ENCODE results near the gene ZNF436. TPM values are rescaled to one million over a fixed set of nuclear protein-coding genes. Genes with fewer than 3 reads are reported as not detected.

The ZNF436 gene
- total and polyA plus RNA-seq, 2 of the 13 experiments (the other 11 are each of a cell fraction or from before 2014, with no cell fraction given) = 4.3 to 9.9 TPM

- no peak for TF ChIP-seq CREBL2 (CRISPR knock-in tag; IDR thresholded peaks at IDR 0.05; ENCODE audit: borderline replicate concordance)
- TF ChIP-seq LCORL (IDR thresholded peaks at IDR 0.05) = no peak
- TF ChIP-seq LCORL (CRISPR knock-in tag; IDR thresholded peaks at IDR 0.05) = peak; percentile 94
- no peak; the same call in 1 of the 2 replicates for TF ChIP-seq ZNF460 (CRISPR knock-in tag; IDR thresholded peaks at IDR 0.05; ENCODE audit: borderline replicate concordance)
- no peak for TF ChIP-seq THAP8 (CRISPR knock-in tag; IDR thresholded peaks at IDR 0.05; ENCODE audit: borderline replicate concordance)
- TF ChIP-seq HIC2 (CRISPR knock-in tag; IDR thresholded peaks at IDR 0.05; ENCODE audit: low read depth) = no peak
- TF ChIP-seq FOXO1 (CRISPR knock-in tag; IDR thresholded peaks at IDR 0.05) = peak; percentile 48; the same call in 1 of the 2 replicates
- no peak for TF ChIP-seq NFE2L1 (CRISPR knock-in tag; IDR thresholded peaks at IDR 0.05; ENCODE audit: borderline replicate concordance)
- TF ChIP-seq ZNF513 (CRISPR knock-in tag; conservative IDR thresholded peaks at IDR 0.05) = no peak
- TF ChIP-seq DMTF1 (CRISPR knock-in tag; IDR thresholded peaks at IDR 0.05) = no peak
- no peak for TF ChIP-seq ZBTB3 (CRISPR knock-in tag; IDR thresholded peaks at IDR 0.05; ENCODE audit: borderline replicate concordance, low read depth)
- no peak; the same call in 1 of the 2 replicates for TF ChIP-seq ZMYM3 (CRISPR knock-in tag; IDR thresholded peaks at IDR 0.05)
- TF ChIP-seq ZBTB8A (CRISPR knock-in tag; IDR thresholded peaks at IDR 0.05; ENCODE audit: borderline replicate concordance, low read depth) = peak; percentile 69; the same call in 1 of the 2 replicates
- no peak for TF ChIP-seq TEAD3 (CRISPR knock-in tag; optimal IDR thresholded peaks at IDR 0.05; ENCODE audit: borderline replicate concordance)
- TF ChIP-seq IKZF4 (CRISPR knock-in tag; IDR thresholded peaks at IDR 0.05; ENCODE audit: borderline replicate concordance, low read depth, not compliant biosample characterization) = peak; percentile 31
- no peak for TF ChIP-seq ZNF17 (CRISPR knock-in tag; IDR thresholded peaks at IDR 0.05)
- peak; percentile 35; the same call in 1 of the 2 replicates for TF ChIP-seq ZSCAN20 (CRISPR knock-in tag; IDR thresholded peaks at IDR 0.05; ENCODE audit: borderline replicate concordance)
- TF ChIP-seq ZSCAN9 (CRISPR knock-in tag; IDR thresholded peaks at IDR 0.05; ENCODE audit: borderline replicate concordance) = no peak
- TF ChIP-seq HOXA5 (CRISPR knock-in tag; IDR thresholded peaks at IDR 0.05) = peak; percentile 61; the same call in 1 of the 2 replicates
These were observed 25.3 kb downstream of the ZNF436 start, which contains the start of gene HNRNPR (continued) for GRCh38 chr1:23344111-23344986.

All from HepG2 (cell line).